OCI-LY1 (cell line): ENCODE results near the gene CELA2A.
"Not testable (repeated sequence)": the region's sequence is repeated elsewhere in the genome, so short reads cannot be mapped to it uniquely, and the experiment has no call there.

Experiments used
- H2AFZ ChIP-seq: fragments of 200-600 bp; sonication (generic), shearing (Covaris generic); 2 replicates; pipeline ENCODE4 v1.6.0; 2014; ENCODE audit warnings: antibody characterized with exemption, mild to moderate bottlenecking, low read length
- H3F3A ChIP-seq: fragments of 200-600 bp; sonication (generic), shearing (Covaris generic); 2 replicates; pipeline ENCODE4 v1.6.0; 2014; ENCODE audit warnings: mild to moderate bottlenecking, antibody characterized with exemption, low read length, moderate library complexity; ENCODE audit not compliant: insufficient read depth
- H3K27ac ChIP-seq: fragments of 200-600 bp; sonication (generic); 2 replicates; pipeline ENCODE4 v1.5.1; 2014; ENCODE audit warnings: low read length, mixed run types, mild to moderate bottlenecking, low read depth; ENCODE audit not compliant: poor library complexity, severe bottlenecking
- H3K27me3 ChIP-seq: fragments of 200-600 bp; sonication (generic); 2 replicates; pipeline ENCODE4 v1.6.0; 2014; ENCODE audit warnings: antibody characterized with exemption, mild to moderate bottlenecking, low read length, moderate library complexity; ENCODE audit not compliant: insufficient read depth
- H3K36me3 ChIP-seq: fragments of 200-600 bp; sonication (generic); 2 replicates; pipeline ENCODE4 v1.6.1; 2014; ENCODE audit warnings: mild to moderate bottlenecking, antibody characterized with exemption, low read length, moderate library complexity, mixed read lengths; ENCODE audit not compliant: insufficient read depth
- H3K4me1 ChIP-seq: fragments of 200-600 bp; sonication (generic); 2 replicates; pipeline ENCODE4 v1.5.1; 2014; ENCODE audit warnings: mild to moderate bottlenecking, low read length, moderate library complexity; ENCODE audit not compliant: insufficient read depth, severe bottlenecking
- H3K4me2 ChIP-seq: fragments of 200-600 bp; sonication (generic), shearing (Covaris generic); 2 replicates; pipeline ENCODE4 v1.6.1; 2014; ENCODE audit warnings: low read length
- H3K4me3 ChIP-seq: fragments of 200-600 bp; sonication (generic); 2 replicates; pipeline ENCODE4 v1.5.1; 2014; ENCODE audit warnings: low read length, low read depth, mild to moderate bottlenecking, mixed read lengths; ENCODE audit not compliant: poor library complexity, severe bottlenecking
- H3K79me2 ChIP-seq: fragments of 200-600 bp; shearing (Covaris generic); 2 replicates; pipeline ENCODE4 v1.6.1; 2016; ENCODE audit warnings: mixed run types, low read length, mixed read lengths; ENCODE audit not compliant: insufficient read depth
- H3K9ac ChIP-seq: fragments of 200-600 bp; sonication (generic), shearing (Covaris generic); 2 replicates; pipeline ENCODE4 v1.6.1; 2014; ENCODE audit warnings: mild to moderate bottlenecking, low read length, mixed read lengths
- H3K9me2 ChIP-seq: fragments of 200-600 bp; sonication (generic), shearing (Covaris generic); 2 replicates; pipeline ENCODE4 v1.6.1; 2014; ENCODE audit warnings: low read depth, mild to moderate bottlenecking, low read length, mixed read lengths
- H3K9me3 ChIP-seq: fragments of 200-600 bp; shearing (Covaris generic); 2 replicates; pipeline ENCODE4 v1.6.1; 2014; ENCODE audit warnings: low read length, mixed read lengths
- H4K20me1 ChIP-seq: fragments of 200-600 bp; sonication (generic), shearing (Covaris generic); 2 replicates; pipeline ENCODE4 v1.6.0; 2016; ENCODE audit warnings: mild to moderate bottlenecking, low read length; ENCODE audit not compliant: insufficient read depth
- EZH2 ChIP-seq: fragments of 200-600 bp; sonication (generic), shearing (Covaris generic); IDR thresholded peaks from 2 replicates; pipeline ENCODE4 v1.8.0; 2017; ENCODE audit warnings: borderline replicate concordance, mixed run types, mild to moderate bottlenecking, antibody characterized with exemption, low read length, moderate library complexity, mixed read lengths
- TF ChIP-seq, protein P1 (sequence below): fragments of 200-600 bp; sonication (generic), shearing (Covaris generic); IDR thresholded peaks from 2 replicates; pipeline ENCODE4 v1.5.1; 2017; ENCODE audit warnings: mild to moderate bottlenecking, antibody characterized with exemption, low read length, moderate library complexity, mixed read lengths

CELA2A gene

DNA sequence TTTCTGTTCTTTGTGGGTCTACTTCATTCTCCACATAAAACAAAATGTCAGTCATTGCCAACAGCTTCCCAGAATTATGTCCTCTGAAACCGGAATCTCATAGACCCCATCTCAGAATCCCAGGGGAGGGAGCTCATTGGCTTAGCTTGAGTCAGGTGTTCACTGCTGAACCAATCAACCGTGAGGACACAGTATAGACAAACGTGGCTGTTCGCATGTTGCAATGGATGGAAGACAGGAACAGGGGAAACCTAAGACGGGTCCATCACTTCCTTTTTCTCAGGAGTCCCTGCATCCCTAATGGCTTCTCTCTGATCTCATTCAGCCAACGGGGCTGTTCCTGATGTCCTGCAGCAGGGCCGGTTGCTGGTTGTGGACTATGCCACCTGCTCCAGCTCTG lies 9.1 kb downstream of the CELA2A start:
- Histone ChIP-seq H3K4me2 (no peak overlapping the region), H3K4me3 (no peak overlapping the region), H3F3A (no peaks in the 10 kb centered on the region), H3K9ac (no peak overlapping the region), H2AFZ (no peak overlapping the region), H3K9me2 (no peaks in the 10 kb centered on the region), H3K27ac (no peak overlapping the region), H3K9me3 (no peaks in the 10 kb centered on the region), H3K4me1 (no peaks in the 10 kb centered on the region), H4K20me1 (no peaks in the 10 kb centered on the region), H3K79me2 (no peaks in the 10 kb centered on the region), H3K27me3 (no peaks in the 10 kb centered on the region), H3K36me3 (no peaks in the 10 kb centered on the region)
- no peak for TF ChIP-seq EZH2
- TF ChIP-seq, protein P1, sequence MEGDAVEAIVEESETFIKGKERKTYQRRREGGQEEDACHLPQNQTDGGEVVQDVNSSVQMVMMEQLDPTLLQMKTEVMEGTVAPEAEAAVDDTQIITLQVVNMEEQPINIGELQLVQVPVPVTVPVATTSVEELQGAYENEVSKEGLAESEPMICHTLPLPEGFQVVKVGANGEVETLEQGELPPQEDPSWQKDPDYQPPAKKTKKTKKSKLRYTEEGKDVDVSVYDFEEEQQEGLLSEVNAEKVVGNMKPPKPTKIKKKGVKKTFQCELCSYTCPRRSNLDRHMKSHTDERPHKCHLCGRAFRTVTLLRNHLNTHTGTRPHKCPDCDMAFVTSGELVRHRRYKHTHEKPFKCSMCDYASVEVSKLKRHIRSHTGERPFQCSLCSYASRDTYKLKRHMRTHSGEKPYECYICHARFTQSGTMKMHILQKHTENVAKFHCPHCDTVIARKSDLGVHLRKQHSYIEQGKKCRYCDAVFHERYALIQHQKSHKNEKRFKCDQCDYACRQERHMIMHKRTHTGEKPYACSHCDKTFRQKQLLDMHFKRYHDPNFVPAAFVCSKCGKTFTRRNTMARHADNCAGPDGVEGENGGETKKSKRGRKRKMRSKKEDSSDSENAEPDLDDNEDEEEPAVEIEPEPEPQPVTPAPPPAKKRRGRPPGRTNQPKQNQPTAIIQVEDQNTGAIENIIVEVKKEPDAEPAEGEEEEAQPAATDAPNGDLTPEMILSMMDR, result no peak

DNA sequence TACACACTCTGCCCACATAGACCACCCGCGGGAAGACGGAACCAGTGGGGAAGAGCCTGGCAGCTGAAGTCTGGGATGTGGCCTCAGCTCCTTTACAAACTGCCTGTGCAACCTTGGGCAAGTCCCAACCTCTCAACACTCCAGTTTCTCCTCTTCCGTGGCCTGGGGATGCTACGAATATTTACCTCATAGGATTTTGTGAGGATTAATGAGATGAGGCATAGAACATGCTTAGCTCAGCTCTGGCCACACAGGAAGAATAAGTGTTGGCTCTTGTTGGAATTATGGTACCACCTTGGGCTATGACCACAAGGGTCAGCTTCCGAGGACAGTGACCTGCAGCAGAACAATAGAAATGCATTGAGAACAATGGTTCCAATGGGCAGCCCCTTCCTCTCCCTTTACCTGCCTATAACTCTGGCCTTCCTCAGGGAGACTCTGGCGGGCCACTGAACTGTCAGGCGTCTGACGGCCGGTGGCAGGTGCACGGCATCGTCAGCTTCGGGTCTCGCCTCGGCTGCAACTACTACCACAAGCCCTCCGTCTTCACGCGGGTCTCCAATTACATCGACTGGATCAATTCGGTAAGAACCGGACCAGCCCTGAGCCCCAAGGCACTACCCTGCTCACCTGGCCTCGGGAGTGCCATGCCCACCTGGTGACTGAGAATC lies 10.6 kb downstream of the CELA2A start:
- not testable (repeated sequence) for H4K20me1 ChIP-seq, H3K9me2 ChIP-seq, H3F3A ChIP-seq, H3K27ac ChIP-seq, H3K79me2 ChIP-seq, H3K4me2 ChIP-seq, H3K4me3 ChIP-seq, H3K4me1 ChIP-seq, H3K9me3 ChIP-seq, H3K27me3 ChIP-seq, H2AFZ ChIP-seq, H3K36me3 ChIP-seq, H3K9ac ChIP-seq

DNA sequence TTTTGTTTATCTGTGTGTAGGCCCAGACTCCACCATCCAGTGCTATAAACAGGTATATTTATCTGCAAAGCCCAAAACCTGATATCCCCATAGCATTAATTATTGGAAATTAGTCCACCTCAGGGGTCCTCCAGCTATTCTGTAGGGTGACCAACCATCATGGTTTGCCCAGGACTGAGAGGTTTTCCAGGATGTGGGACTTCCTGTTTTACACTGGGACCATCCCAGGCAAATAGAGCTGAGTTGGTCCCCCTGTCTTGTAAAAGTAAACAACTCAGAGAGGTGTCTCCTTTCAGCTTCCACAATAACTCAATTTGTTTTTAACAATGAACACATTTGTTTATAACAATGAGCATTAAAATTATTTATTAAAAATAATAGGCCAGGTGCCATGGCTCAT lies 11.6 kb downstream of the CELA2A start:
- H3K27me3 ChIP-seq, result no peaks in the 10 kb centered on the region
- H3K4me3 ChIP-seq, result no peak overlapping the region
- H3K9me2 ChIP-seq, result no peaks in the 10 kb centered on the region
- H2AFZ ChIP-seq, result no peak overlapping the region
- H3F3A ChIP-seq, result no peaks in the 10 kb centered on the region
- H3K27ac ChIP-seq, result no peak overlapping the region
- no peak overlapping the region for H3K4me2 ChIP-seq
- no peaks in the 10 kb centered on the region for H3K79me2 ChIP-seq
- H3K9me3 ChIP-seq, result no peaks in the 10 kb centered on the region
- no peak overlapping the region for H3K9ac ChIP-seq
- no peaks in the 10 kb centered on the region for H3K4me1 ChIP-seq
- no peaks in the 10 kb centered on the region for H4K20me1 ChIP-seq
- no peaks in the 10 kb centered on the region for H3K36me3 ChIP-seq
- TF ChIP-seq, protein P1, result no peak
- TF ChIP-seq EZH2, result no peak

DNA sequence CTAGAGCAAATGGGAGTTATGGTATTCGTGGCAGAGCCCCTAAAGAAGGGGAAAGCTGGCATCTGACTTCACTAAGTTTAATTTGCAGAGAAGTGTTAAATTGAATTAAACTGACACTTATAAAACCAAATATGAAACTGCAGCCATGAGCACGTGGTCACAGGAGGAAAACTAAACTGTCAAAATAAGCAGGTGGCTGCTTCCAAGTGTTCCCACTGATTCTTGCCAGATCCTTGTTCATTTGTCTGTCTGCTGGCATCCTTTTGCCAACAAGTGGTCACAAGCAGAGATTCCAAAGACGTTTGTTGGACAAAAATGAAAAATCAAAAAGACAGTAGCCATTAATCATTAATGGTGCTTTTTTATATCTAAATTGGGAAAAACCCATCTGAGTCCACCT lies 12.8 kb downstream of the CELA2A start:
- no peaks in the 10 kb centered on the region for H3K4me1 ChIP-seq
- H3K9me2 ChIP-seq, result no peaks in the 10 kb centered on the region
- no peaks in the 10 kb centered on the region for H3K9me3 ChIP-seq
- no peak overlapping the region for H3K4me3 ChIP-seq
- H3K9ac ChIP-seq, result no peak overlapping the region
- no peaks in the 10 kb centered on the region for H3K79me2 ChIP-seq
- H3K4me2 ChIP-seq, result no peak overlapping the region
- H2AFZ ChIP-seq, result no peak overlapping the region
- no peaks in the 10 kb centered on the region for H4K20me1 ChIP-seq
- no peaks in the 10 kb centered on the region for H3K36me3 ChIP-seq
- TF ChIP-seq, protein P1, result no peak
- TF ChIP-seq EZH2, result no peak
- H3K27me3 ChIP-seq, result no peaks in the 10 kb centered on the region
- H3K27ac ChIP-seq, result no peak overlapping the region
- no peaks in the 10 kb centered on the region for H3F3A ChIP-seq

DNA sequence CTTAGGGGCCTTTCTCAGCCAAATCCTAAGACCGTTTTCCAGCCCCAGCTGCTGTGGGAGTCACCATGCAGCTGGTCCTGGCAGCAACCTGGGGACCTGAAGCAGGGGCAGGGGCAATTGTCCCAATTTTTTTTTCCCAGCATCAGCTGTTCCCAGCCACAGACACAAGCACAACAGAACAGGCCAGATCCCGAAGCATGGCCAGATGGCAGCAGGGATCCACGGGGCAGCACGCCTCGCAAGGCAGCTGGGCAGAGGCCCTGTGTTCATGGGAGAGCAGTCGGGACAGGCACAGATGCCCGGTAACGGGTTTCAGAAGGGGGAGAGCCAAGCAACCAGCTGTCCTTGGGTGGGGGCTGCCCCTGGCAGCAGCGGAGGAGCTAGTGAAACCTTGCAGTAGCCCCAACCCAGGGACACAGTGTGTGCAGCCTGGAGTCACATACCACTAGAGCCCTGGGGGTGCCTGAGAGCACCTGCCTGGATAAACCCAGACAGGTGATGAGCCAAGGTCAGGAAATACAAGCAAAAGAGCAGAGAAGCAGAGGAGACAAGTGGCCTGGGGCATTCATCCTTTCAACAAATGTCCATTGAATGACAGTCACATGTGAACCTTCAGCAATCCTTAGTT lies 13.4 kb downstream of the CELA2A start:
- H3F3A ChIP-seq, H3K9me2 ChIP-seq, H4K20me1 ChIP-seq, H3K9me3 ChIP-seq, H3K27me3 ChIP-seq, H3K4me3 ChIP-seq, H3K27ac ChIP-seq, H3K36me3 ChIP-seq, H3K4me2 ChIP-seq, H3K9ac ChIP-seq, H3K79me2 ChIP-seq, H3K4me1 ChIP-seq, H2AFZ ChIP-seq: not testable (repeated sequence)
